GM18951 (cell line): ENCODE data around the gene HMGB4.

Experiments
- POLR2A ChIP-seq: IDR thresholded peaks from 4 replicates; pipeline ENCODE4 v1.6.1; 2011; ENCODE audit warnings: mild to moderate bottlenecking; ENCODE audit not compliant: insufficient read length, insufficient read depth; ENCODE audit errors: extremely low read depth
- in situ Hi-C: fragments of 300-500 bp; cut with MboI; formaldehyde crosslinking; loops from one replicate; pipeline ENCODE4 v1.12.0; 2022; ENCODE audit warnings: low sequenced_read_pairs, mixed read lengths, inconsistent platforms; ENCODE audit not compliant: unreplicated experiment

The HMGB4 gene

GRCh38 chr1:33860671-33861070 lies 3.2 kb upstream of the HMGB4 start:
- TF ChIP-seq POLR2A: no peak
- in situ Hi-C loops: no loop called here

- TF ChIP-seq POLR2A: no peak
- in situ Hi-C loops: no loop called here
These were observed 846 bp downstream of the HMGB4 start for GRCh38 chr1:33864460-33865389.

GRCh38 chr1:33866281-33866680 lies 2.4 kb downstream of the HMGB4 start:
- in situ Hi-C loops: no loop called here
- TF ChIP-seq POLR2A: no peak

DNA sequence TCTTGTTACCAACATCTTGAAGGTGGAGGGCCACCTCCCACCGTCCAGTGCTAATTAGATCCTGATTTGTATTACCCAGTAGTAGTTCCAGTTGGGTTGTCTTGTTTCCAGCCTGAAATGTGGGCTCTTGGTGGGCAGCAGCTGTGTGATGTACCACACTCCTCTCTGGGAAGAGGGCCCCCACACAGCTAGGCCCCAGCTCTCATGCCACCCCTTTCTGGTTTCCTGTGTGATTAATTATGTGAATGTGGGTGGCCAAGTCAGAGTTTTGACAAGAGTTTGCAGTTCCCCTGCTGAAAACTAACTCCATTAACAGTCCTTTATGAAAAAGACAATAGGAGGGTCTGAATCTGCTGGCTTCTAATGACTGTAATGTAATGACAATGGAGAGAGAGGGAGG lies 3.8 kb downstream of the HMGB4 start:
- in situ Hi-C loops: no loop called here
- TF ChIP-seq POLR2A: no peak

- no peak for TF ChIP-seq POLR2A
- in situ Hi-C loops: no loop called here
These were observed 8.4 kb downstream of the HMGB4 start for GRCh38 chr1:33872275-33872674.

GRCh38 chr1:33872683-33873082 lies 8.8 kb downstream of the HMGB4 start:
- in situ Hi-C loops: no loop called here
- no peak for TF ChIP-seq POLR2A

DNA sequence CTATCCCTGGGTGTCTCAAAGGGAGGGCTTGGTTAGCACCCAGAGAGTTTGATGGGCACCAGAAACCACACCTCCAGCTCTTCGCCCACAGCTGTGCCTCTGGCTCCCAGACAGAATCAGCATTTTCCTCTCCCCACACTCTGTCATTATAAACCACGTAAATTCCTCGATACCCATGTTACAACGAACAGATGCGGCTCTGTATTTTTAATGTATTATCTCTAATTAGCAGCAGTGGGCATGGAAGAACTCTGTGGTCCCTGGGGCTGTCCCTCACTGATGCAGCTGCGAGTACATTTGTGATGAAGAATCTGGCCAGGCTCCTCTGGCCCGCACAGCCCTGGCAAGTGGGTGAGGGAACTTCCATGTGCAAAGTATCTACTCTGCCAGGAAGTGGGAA lies 10.8 kb downstream of the HMGB4 start:
- in situ Hi-C loops: no loop called here
- TF ChIP-seq POLR2A: no peak

- TF ChIP-seq POLR2A: no peak
- in situ Hi-C loops: no loop called here
These were observed 12.0 kb downstream of the HMGB4 start for GRCh38 chr1:33875862-33876261.

DNA sequence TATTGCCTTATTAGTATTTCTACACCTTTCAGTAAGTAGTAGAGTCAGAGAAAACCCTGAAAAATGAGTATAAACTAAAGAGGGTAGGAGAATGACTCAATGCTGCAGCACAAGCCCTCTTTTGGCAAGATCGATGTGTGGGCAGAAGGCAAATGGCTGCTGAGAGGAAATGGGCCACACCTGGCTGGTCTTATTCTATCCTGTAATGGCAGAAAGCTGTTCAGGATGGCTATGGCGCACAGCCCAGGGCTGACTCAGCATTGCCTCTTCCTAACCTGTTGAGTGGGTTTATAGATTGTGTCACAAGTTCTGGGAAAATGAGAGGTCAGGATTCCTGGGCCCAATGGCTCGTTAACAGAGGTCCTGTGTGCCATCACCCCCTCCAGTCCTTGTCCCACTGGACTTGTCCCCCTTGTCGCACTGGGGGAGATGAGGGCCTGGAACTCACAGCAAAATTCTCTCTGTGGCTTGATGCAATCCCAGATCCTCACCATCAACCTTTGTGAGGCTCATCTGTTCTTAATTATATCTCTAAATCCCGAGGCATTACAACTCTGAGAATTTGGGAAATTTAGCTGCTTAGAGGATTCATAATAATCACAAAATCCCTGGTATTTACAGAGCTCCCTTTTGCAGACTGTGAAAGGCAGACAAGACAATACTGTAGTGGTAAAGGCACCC lies 13.2 kb downstream of the HMGB4 start:
- TF ChIP-seq POLR2A: no peak

DNA sequence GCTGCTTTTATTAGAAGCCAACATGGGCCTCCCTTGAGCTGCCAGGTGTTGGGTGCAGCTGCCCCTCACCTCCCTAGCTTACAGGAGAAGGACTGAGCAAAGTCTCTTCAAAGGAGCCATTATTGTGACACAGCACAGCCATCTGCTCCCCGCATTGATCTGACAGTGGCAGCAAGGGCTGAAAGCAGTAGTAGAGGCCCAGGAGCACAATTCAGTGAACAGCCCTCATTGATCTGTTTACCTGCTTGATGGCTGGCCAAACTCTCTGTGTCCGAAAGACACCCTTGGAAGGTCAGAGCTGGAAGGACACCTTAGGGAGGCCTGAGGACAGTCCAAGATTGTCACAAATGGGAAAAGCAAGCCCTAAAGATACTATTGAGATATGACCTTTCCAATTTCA lies 14.5 kb downstream of the HMGB4 start:
- in situ Hi-C loops: no loop called here
- TF ChIP-seq POLR2A: no peak

More for the DNA sequence above, 13.2 kb downstream of the HMGB4 start:
- in situ Hi-C loops: no loop called here

DNA sequence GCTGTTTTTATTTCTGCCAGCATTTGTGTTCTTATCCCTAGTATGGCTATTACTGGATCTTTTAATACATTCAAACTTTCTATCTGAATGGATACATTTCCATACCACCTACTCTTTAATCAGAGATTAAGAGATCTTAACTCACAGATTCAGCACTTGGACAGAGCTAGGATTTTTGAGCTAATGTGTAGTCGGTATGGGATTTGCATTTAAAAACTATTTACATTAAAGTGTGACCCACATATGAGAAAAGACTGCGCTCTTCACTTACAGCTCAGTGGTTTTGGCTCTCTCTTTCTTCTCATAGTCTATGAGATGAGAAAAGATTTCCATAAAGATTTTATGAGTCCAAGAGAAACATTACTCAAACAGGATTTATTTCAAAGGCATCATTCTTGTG lies 16.4 kb downstream of the HMGB4 start:
- no peak for TF ChIP-seq POLR2A
- in situ Hi-C loops: no loop called here

- TF ChIP-seq POLR2A: no peak
These were observed 22.6 kb downstream of the HMGB4 start for GRCh38 chr1:33886496-33886895.

DNA sequence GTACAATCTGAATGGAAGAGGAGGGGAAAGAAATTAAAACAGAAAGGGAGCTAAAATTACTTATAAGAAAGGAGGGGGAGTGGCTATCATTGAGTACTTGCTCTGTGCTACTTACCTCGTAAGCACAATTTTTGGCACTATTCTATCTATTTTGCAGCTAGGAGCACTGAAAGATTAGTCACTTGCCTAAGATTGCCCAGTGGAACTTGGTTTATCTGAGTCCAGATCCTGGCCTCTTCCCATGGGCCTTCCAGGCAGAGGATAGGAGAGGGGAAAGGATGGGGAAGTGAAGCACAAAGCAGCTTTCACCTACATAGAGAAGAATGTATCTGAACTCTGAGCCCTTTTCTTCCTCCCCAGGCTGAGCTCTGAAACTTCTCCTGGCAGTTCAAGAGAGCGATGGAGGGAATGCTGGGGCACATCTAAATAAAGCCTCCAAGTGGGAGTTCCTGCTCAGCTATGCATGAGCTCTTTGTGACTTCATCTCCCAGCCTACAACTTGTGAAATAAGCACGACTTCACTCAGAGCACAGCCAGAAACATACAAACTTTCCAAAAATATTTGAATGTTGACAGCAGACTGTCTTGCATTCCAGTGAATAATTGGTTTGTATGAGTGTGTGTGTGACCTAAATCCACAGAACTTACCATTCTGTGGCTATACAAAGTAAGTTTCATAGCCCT lies 29.4 kb downstream of the HMGB4 start:
- in situ Hi-C loops: no loop called here
- no peak for TF ChIP-seq POLR2A

More at GRCh38 chr1:33886496-33886895, 22.6 kb downstream of the HMGB4 start:
- in situ Hi-C loops: no loop called here
